ENCODE measurements around the gene PPAT.
A peak's percentile ranks its signal among the peaks of the same experiment; 100 is the strongest.
"Not testable (repeated sequence)": the region's sequence is repeated elsewhere in the genome, so short reads cannot be mapped to it uniquely, and the experiment has no call there.

Gene PPAT

DNA sequence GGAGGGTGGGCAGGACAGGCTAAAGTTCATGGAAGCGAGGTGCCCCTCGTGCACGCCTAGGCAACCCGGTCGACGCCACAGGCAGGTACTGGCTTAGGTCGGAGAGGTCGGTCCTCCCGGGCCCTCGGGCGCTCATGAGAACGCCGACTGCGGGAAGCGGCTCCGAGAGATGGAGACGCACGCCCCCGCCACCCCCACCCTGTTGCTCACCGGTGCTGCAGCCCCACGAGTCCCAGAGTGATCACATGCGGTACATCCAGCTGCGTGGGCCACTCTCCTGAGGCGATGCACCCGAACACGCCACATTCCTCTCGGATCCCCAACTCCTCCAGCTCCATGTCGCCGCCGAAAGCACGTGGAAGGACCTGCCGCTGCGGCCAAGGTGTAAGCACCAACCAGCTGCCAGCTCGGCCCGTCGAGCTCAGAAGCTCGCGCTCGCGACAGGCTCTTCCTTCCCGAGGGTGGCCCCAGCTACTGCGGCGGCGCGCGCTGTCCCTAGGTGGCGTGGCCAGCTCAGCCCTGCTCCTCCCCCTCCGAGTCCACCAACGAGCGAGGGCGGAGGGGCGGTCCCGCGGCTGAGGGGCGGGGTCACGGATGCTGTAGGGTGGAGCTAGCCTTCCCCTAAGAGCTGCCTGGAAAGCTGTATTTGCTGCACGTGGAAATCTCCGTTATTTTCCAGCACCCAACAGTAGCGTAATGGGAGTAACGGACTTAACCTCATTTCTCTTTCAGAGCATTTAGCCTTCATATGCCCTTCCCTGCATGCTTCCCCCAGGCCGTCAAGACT lies at the start of gene PPAT:
Gene PPAT (minus strand): TSS at position 476 of the 787 bp plus-strand sequence. CDS start 138 bp downstream, at position 338.
- DNase-seq (ENCODE audit: low read depth in 1 of 2, low spot score in 1 of 2): peak; percentile 97

DNA sequence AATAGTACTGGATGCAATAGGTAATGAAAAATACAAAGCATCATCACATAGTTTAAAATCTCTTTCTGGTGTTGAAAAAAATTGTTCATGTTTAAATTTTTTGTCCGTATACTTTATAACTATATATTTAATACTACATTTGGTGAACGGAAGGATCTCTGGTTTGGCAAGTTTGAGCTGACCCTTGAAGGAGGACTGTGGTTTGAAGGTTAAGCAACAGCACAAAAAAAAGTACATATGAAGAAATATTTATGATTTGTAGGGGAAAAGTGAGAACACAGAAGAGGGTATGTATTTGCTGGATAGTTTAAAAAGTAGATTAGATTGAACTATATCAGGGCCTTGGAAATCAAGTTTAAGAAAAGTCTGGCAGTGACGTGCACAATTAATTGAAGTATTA lies 45.3 kb upstream of the PPAT start:
- no peak for DNase-seq (ENCODE audit: low read depth in 1 of 2, low spot score in 1 of 2)

DNA sequence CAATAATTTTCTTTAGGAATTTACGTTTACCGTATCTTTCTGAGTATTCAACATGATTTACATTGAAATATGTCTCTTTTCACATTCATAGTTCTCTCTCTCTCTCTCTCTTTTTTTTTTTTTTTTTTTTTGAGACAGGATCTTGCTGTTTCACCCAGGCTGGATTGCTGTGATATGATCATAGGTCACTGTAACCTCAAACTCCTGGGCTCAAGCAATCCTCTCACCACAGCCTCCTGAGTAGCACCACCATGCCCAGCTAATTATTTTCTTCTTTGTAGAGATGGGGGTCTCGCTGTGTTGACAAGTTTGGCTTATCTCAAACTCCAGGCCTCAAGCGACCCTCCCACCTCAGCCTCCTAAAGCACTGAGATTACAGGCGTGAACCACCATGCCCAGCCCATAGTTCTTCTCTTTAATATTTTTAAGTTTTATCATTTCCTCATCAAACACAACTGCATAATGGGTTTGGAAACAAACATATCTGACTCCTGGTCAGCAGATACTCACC lies 41.8 kb upstream of the PPAT start:
- DNase-seq (ENCODE audit: low read depth in 1 of 2, low spot score in 1 of 2): no peak

DNA sequence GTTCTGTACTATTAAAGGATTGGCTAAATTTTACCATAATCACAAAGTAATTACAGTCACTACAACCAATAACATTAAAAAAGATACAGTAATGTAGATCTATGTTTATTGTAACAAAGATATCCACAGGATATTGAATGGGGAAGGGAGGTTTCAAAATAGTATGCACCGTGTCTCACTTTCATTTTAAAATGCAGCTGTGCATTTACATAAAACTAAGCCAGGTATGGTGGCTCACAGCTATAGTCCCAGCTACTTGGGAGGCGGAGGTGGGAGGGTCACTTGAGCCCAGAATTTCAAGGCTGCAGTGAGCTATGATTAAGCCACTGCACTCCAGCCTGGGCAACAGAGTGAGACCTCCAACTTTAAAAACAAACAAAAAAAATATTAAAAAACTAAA lies 40.5 kb upstream of the PPAT start:
- DNase-seq (ENCODE audit: low read depth in 1 of 2, low spot score in 1 of 2): no peak

DNA sequence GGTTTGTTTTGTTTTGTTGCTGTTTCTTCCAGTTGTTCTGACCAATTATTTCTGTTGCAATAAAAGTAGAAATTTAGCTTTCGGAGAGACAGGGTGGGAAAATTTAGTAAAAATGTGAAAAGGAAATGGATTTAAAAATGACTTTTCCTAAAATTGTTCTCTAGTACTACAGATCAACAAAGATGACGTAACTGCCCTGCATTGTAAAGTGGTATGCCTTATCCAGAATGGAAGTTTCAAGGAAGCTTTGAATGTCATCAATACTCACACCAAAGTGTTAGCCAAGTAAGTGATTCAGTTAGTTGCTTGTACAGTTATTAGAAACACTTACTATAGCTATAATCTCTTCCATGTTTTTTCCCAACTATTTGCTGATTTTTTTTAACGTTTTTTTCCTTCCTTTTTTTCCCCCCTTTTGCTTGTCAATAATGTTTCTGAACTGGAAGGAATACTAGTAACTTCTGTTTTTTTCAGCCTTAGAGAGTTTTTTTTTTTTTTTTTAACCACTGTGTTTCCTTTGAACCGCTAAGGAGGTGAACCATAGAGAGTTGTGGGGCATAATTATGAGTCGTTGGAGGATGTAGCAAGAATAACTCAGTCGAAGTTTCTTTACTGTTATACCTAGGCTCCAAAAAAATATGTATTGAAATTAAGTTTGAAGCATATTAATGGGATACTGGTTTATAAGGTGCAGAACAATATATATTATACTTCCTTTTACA lies 34.2 kb upstream of the PPAT start:
- no peak for DNase-seq (ENCODE audit: low read depth in 1 of 2, low spot score in 1 of 2)

DNA sequence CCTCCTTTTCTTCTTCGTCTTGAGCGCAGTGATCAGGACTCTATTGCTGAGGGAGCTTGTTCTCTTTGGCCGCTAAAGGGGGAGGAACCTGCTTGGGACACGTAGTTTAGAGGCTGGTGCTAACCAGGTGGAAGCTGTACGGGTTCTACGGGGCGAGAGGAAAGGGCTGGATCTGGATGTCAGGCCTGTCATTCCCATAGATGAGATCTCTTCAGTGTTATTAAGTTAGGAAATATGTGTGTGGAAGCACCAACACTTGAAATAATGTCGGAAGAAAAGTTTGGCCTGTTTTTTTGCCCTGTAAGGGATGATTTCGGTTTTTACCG lies 32.6 kb upstream of the PPAT start:
- peak in 1 of 2 donors; percentile 12 for DNase-seq (ENCODE audit: low read depth in 1 of 2, low spot score in 1 of 2)

DNA sequence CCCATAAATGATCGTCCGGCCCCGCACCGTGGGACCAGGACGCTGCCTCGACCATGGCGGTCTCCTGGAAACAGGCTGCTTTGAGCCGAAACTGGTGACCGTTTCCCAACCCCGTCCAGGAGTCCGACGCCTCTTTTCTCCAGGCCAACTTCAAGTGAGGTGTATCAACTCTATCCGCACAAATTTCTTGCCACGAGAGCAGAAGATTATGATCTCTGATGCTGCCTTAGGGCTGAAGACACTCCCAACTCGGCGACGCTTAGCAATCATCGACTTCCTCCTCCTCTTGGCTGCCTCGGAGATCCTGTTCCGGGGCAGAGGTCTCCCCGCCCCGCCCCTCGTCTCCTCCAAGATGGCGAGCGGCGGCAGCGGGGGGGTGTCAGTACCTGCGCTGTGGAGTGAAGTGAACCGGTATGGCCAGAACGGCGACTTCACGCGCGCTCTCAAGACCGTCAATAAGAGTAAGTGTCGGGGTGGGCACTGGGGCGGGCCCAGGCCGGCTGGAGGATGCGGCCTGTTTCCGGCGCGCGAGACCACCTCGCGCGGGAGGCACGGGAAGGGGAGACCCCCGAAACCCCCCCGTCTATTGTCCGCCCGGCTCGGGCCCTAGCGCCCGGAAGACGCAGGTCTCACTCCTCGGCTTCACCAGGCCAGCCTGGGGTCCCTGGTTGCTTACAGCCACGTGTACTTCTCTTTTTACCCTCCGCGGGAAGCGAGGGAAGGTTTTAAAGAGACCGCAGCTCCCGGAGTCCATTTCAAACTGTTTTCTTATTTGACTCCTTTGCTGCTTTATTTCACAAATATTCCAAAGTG lies 32.1 kb upstream of the PPAT start, which contains the start of gene SRP72:
Gene SRP72 (plus strand): TSS at position 334 of the 813 bp plus-strand sequence. CDS start 19 bp downstream, at position 353.
- peak; percentile 69 to 82 for DNase-seq (ENCODE audit: low read depth in 1 of 2, low spot score in 1 of 2)

DNA sequence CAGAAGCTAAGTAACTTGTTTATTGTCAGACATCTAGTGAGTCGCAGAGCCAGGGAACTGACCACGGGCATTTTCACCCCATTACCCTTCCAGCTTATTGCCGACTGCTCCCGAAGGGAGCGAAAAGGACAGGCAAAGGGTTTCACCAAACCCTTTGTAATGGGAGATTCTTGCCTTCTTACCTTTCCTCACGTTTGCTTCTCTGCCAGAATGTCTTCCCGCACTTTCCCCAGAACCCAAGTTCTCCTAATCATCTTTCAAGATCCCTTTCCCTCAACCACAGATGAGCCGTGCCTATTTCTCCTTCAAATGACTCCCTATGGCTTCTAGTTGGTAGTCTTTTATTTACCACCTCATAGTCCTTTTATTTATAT lies 31.5 kb upstream of the PPAT start:
- DNase-seq (ENCODE audit: low read depth in 1 of 2, low spot score in 1 of 2): no peak

DNA sequence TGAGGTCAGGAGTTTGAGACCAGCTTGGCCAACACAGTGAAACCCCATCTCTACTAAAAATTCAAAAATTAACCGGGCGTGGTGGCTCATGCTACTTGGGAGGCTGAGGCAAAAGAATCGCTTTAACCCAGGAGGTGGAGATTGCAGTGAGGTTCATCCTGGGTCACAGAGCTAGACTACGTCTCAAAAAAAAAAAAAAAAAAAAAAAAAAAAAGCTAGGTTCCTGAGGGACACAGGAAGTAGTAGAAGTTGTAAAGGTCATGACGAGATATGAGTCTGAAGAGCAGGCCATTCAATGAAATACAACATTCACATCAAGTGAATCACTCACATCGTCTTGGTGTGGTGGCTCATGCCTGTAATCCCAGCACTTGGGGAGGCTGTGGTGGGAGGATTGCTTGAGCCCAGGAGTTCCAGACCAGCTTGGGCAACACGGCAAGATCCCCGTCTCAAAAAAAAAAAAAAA lies 30.9 kb upstream of the PPAT start:
- DNase-seq (ENCODE audit: low read depth in 1 of 2, low spot score in 1 of 2): not testable (repeated sequence)

DNA sequence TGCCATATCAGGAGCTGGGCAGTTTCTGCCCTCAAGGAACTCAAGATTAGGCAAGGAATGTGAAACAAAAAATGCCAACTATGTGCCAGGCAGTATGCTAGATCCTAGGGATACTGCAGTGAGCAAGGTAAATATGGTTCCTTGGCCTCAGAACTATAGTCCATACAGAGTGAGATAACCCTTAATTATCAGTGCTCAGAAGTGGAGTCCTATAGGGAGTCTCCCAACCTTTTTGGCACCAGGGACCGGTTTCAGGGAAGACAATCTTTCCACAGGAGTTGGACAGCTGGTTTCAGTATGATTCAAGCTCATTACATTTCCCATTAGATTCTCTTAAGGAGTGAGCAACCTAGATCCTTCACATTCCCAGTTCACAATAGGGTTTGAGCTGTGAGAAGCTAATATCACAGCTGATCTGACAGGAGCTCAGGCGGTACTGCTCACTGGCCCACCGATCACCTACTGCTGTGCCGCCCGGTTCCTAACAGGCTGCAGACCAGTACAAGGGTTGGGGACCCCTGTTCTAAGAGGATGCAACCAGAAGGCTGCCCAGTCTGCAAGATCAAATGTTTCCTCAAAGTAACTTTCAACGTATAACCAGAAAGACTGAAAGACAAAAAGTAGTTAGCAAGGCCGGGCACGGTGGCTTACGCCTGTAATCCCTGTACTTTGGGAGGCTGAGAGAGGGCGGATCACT lies 30.3 kb upstream of the PPAT start:
- DNase-seq (ENCODE audit: low read depth in 1 of 2, low spot score in 1 of 2): no peak

DNA sequence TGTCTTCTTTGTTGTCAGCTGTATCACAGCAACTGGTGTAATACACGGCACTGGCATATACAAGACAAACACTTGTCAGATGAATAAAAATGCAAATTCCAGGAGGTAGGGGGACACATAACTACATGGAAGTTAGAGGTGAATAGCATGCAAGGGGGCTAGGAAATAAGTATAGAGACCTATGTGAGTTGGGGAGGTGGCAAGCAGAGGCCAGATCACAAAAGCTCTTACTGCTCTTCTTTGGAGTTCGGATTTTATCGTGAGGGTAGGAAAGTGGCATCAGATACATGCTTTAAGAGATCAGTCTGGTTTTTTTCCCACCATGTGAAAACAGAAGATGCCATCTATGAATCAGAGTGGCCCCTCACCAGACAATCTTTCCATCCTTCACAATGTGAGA lies 29.2 kb upstream of the PPAT start:
- DNase-seq (ENCODE audit: low read depth in 1 of 2, low spot score in 1 of 2): no peak

DNA sequence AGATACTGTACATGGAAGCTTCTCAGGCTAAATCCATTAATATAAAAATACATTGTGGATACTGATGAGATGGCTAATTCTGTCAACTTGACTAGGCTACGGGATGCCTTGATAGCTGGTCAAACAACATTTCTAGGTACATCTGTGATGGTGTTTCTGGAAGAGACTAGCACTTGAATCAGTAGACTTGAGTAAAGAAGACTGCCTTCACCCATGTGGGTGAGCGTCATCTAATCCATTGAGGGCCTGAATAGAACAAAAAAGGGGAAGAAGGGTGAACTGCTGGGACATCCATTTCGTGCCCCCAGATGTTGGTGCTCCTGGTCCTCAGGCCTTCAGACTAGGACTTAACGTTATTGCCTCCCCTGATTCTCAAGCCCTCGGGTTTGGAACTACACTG lies 28.3 kb upstream of the PPAT start:
- DNase-seq (ENCODE audit: low read depth in 1 of 2, low spot score in 1 of 2): no peak

DNA sequence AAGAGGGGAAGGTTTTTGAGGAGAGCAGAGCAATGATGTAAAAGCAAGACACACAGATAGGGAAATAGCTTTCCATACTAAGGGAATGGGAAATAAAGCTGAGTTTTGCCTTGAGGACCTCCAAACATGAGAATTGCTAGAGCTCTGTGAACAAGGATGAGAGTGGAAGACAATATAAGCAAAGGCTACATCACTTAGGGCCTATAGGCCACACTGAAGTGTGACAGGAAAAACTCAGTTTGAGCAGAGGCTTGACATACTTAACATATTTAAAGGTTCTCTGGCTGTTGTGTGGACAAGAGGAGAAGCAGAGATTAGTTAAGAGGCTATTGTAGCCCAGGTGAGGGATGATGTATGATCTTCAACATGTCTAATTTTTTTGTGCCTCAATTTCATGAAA lies 26.7 kb upstream of the PPAT start:
- DNase-seq (ENCODE audit: low read depth in 1 of 2, low spot score in 1 of 2): no peak

DNA sequence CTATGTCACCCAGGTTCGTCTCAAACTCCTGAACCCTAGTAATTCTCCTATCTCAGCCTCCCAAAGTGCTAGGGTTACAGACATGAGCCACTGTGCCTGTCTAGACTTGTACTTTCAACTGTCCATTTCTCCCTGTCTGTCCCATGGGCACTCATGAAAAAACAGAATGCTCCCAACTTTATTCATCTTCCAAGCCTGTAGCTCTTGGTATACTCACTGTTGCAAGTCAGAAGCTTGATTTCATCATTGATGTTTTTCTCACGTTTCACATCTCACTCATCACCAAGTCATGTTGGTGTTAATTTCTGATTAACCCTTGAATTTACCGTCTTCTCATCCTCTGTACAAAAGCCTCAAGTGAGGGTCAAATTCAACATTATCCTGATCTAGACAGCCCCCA lies 24.7 kb upstream of the PPAT start:
- DNase-seq (ENCODE audit: low read depth in 1 of 2, low spot score in 1 of 2): no peak

DNA sequence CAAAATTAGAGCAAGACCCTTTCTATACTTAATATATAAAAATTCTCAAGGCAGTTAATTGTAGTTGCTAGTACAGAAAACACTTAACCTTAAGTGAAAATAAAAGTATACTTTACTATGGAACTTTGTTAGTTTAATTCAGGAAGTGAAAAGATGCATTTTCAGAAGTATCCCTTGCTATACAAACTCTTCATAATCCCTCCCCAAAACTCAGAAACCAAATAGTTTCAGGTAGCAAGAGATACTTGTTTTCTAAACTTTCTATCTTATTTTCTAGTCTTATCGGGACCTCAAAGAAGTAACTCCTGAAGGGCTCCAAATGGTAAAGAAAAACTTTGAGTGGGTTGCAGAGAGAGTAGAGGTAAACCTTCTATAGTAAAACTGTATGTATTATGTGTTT lies 14.9 kb upstream of the PPAT start:
- DNase-seq (ENCODE audit: low read depth in 1 of 2, low spot score in 1 of 2): no peak

DNA sequence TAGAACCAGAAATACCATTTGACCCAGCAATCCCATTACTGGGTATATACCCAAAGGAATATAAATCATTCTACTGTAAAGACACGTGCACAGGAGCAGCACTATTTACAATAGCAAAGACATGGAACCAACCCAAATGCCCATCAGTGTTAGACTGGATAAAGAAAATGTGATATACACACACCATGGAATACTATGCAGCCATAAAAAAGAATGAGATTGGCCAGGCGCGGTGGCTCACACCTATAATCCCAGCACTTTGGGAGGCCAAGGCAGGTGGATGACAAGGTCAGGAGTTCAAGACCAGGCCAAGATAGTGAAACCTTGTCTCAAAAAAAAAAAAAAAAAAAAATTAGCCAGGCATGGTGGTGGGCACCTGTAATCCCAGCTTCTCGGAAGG lies 14.1 kb upstream of the PPAT start:
- not testable (repeated sequence) for DNase-seq (ENCODE audit: low read depth in 1 of 2, low spot score in 1 of 2)

DNA sequence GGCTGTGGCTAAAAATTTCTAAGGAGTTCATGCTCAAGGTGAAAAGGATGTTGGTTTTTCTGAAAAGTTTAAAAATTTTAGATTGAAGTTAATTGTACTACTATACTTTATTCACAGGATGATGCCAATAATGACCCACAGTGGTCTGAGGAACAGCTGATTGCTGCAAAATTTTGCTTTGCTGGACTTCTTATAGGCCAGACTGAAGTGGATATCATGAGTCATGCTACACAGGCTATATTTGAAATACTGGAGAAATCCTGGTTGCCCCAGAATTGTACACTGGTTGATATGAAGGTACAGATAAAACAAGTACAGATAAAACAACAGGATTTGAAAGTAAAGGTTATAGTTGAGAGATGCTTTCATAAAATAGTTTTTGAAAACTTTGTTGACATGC lies 12.9 kb upstream of the PPAT start:
- DNase-seq (ENCODE audit: low read depth in 1 of 2, low spot score in 1 of 2): no peak

DNA sequence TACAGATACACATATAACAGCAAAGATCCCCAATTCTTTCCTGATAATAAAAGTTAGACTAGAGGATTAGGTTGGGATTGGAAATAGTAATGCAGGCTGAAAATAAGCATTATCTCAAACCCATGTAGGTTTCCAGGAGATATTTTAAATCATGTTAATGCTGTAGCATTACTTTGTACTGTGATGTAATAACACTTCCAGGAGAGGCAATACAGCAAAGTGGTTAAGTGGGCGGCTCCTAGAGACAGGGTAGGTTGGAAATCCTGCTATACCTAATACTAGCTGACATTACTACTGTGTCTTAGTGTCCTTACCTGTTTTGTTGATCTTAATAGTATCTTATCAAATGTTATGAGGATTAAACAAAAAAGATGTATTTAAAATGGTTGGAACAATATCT lies 10.3 kb upstream of the PPAT start:
- DNase-seq (ENCODE audit: low read depth in 1 of 2, low spot score in 1 of 2): no peak

DNA sequence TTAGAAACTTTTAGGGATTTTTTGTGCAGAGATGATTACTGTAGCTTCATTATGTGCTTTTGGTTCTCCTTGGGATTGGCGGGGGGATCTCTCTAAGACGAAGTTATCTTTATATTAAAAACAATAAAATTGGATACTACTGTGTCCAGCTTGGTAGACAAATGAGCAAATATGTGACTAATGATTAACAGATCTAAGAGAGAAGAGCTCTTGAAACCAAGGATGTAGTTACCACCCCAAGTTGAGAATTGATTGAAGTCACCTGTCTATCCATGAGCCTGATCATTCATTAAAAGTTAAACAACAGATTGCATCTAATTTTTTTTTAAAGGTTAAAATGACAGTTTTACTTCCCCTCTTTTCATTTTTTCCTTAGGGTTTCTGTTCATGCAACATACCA lies 9.3 kb upstream of the PPAT start:
- no peak for DNase-seq (ENCODE audit: low read depth in 1 of 2, low spot score in 1 of 2)

DNA sequence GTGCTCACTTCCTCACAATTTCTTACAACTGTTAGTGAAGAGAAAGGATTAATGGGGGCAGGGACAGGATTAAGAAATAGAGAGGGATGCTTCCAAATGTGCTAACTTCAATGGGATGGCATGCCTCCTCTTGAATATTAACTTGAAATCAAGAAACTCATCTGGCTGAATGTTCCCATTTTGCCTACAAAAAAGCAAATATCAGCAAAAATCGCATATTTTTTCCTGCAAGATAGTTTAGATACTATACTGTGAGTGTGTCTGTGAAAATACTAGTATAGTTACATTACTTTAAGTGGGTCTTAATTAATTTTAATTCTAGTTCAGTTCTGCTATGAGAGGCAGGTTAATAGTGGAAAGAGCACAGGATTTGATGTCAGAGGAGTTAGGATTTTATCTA lies 5.6 kb upstream of the PPAT start:
- DNase-seq (ENCODE audit: low read depth in 1 of 2, low spot score in 1 of 2): no peak

DNA sequence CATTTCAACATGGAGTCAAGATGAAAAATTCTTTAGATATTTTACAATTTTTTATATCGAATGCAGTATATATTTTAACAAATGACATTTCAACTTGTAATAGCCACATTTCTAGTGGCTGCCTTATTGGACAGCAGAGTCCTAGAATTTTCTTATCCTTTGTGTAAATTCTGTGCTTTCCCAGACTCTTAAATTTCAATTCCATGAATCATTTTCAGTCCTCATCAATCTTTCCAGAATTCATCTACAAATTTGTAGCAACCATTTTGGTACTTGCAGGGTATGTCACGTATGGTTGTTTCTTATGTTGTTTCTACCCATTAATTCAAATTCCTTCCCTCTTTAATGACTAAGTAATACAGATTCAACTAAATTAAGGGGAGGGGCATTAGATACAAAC lies 3.4 kb upstream of the PPAT start:
- no peak for DNase-seq (ENCODE audit: low read depth in 1 of 2, low spot score in 1 of 2)

Measured in activated CD4-positive, alpha-beta T cell treated with anti-CD3 and anti-CD28 coated beads, Interleukin-2, amount 50 U/mL, for 24 hours (primary cell).